DND-41 (cell line): ENCODE results near the gene KIF20A.

Source experiments
- ATAC-seq: fragments of 200-7000 bp; cut with Tn5 transposase; 3 replicates; pipeline ENCODE4 v1.9.1; 2021; ENCODE audit warnings: low read depth; ENCODE audit not compliant: insufficient read depth
- DNase-seq: peaks from one replicate; pipeline ENCODE4 v3.0.0-alpha.2; 2020
- H2AFZ ChIP-seq: 2 replicates; pipeline ENCODE4 v1.6.0; 2012; ENCODE audit warnings: low read depth, low read length
- H3K27ac ChIP-seq: 2 replicates; pipeline ENCODE4 v1.5.1; 2012; ENCODE audit warnings: low read length, inconsistent platforms
- H3K27me3 ChIP-seq: fragments of 200-600 bp; sonication (generic); 2 replicates; pipeline ENCODE4 v1.6.0; 2012; ENCODE audit warnings: low read length, mild to moderate bottlenecking, inconsistent platforms; ENCODE audit not compliant: insufficient read depth, poor library complexity
- H3K36me3 ChIP-seq: 2 replicates; pipeline ENCODE4 v1.5.1; 2012; ENCODE audit warnings: low read length, inconsistent platforms; ENCODE audit not compliant: insufficient read depth
- H3K4me1 ChIP-seq: 2 replicates; pipeline ENCODE4 v1.5.1; 2012; ENCODE audit warnings: mild to moderate bottlenecking, low read length; ENCODE audit not compliant: insufficient read depth
- H3K4me2 ChIP-seq: 2 replicates; pipeline ENCODE4 v1.6.0; 2012; ENCODE audit warnings: mild to moderate bottlenecking, moderate library complexity, low read length, inconsistent platforms; ENCODE audit not compliant: insufficient read depth
- H3K4me3 ChIP-seq, 2 experiments: fragments of 200-600 bp in 1 of 2; shearing (Covaris generic) in 1 of 2; 2 replicates each; pipeline ENCODE4 v1.5.1; 2012 to 2016; ENCODE audit warnings: inconsistent platforms in 2 of 2, low read length in 2 of 2, mild to moderate bottlenecking in 2 of 2, low read depth in 1 of 2, moderate library complexity in 1 of 2
- H3K79me2 ChIP-seq: 2 replicates; pipeline ENCODE4 v1.6.0; 2012; ENCODE audit warnings: low read length, inconsistent platforms; ENCODE audit not compliant: insufficient read depth
- H3K9ac ChIP-seq: 2 replicates; pipeline ENCODE4 v1.6.0; 2012; ENCODE audit warnings: low read depth, mild to moderate bottlenecking, inconsistent platforms, low read length, moderate library complexity
- H3K9me3 ChIP-seq: 2 replicates; pipeline ENCODE4 v1.5.1; 2012; ENCODE audit warnings: low read length, moderate library complexity, mild to moderate bottlenecking, inconsistent platforms; ENCODE audit not compliant: insufficient read depth, severe bottlenecking
- H4K20me1 ChIP-seq: 2 replicates; pipeline ENCODE4 v1.6.0; 2012; ENCODE audit warnings: low read length; ENCODE audit not compliant: insufficient read depth
- CTCF ChIP-seq: IDR thresholded peaks from 2 replicates; pipeline ENCODE4 v1.5.1; 2012; ENCODE audit warnings: borderline replicate concordance, low read length, moderate library complexity, mild to moderate bottlenecking; ENCODE audit not compliant: poor library complexity, severe bottlenecking; ENCODE audit errors: extremely low read depth
- EZH2 ChIP-seq: IDR thresholded peaks from 3 replicates; pipeline ENCODE4 v1.6.1; 2012; ENCODE audit warnings: borderline replicate concordance, low read depth, mild to moderate bottlenecking, moderate library complexity, low read length, inconsistent platforms; ENCODE audit not compliant: severe bottlenecking

Gene KIF20A

DNA sequence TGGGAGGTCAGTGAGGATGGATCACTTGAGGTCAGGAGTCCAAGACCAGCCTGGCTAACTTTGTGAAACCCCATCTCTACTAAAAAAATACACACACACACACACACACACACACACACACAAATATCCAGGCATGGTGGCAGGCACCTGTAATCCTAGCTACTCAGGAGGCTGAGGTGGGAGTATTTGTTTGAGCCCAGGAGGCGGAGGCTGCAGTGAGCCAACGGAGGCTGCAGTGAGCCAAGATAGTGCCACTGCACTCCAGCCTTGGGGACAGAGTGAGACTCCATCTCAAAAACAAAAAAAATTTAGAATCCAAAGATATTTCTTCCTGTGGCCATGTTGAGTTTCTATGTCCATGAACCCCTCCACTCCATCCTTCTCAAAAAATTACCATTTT is 55.7 kb downstream of the KIF20A start:
- no peak overlapping the region for H2AFZ ChIP-seq
- no peaks in the 10 kb centered on the region for H3K9me3 ChIP-seq
- H3K79me2 ChIP-seq, result no peaks in the 10 kb centered on the region
- no peak overlapping the region for H3K9ac ChIP-seq
- no peaks in the 10 kb centered on the region for H3K36me3 ChIP-seq
- H3K4me2 ChIP-seq, result no peak overlapping the region
- ATAC-seq (no peak), DNase-seq (no peak)
- H3K4me1 ChIP-seq, result peaks cover 8% of the 10 kb centered on the region
- no peaks in the 10 kb centered on the region for H3K27me3 ChIP-seq
- no peak for TF ChIP-seq CTCF
- no peak for TF ChIP-seq EZH2
- H3K4me3 ChIP-seq, result no peak overlapping the region
- no peak overlapping the region for H3K27ac ChIP-seq
- H4K20me1 ChIP-seq, result no peaks in the 10 kb centered on the region
